ENCODE results near the gene RINT1. TPM values are rescaled to one million over a fixed set of nuclear protein-coding genes. Genes with fewer than 3 reads are reported as not detected.

Gene RINT1
- polyA plus RNA-seq, 1 donor (not counting 4 experiments of a cell fraction or from before 2014, with no cell fraction given) = 23.6 TPM

DNA sequence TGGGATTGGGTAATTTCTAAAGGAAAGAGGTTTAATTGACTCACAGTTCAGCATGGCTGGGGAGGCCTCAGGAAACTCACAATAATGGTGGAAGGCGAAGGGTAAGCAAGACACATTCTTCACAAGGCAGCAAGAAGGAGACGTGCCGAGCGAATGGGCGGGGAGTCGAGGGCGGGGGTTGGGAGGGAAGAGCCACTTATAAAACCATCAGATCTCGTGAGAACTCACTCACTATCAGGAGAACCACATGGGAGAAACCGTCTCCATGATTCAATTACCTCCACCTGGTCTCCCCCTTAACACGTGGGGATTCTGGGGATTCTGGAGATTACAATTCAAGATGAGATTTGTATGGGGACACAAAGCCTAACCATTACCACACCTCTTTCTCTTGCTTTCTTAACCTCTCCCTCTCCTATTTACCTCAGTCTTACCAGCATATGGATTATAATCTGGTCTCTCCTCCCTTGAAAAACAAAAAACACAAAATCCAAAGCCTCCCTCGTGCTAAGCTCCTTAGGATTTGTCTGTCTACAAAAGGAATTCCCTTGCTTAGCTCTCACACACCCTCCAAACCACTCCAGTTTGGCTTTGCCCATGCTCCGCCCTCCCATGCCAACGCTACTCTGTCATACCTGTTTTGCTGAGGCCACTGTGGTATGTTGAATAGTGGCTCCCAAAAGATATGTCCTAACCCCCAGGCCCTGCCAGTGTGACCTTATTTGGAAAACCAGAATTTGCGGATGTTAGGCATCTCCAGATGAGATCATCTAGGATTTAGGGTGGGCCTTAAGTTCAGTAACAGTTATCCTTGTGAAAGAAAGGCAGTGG lies 68.9 kb downstream of the RINT1 start:
- DNase-seq (ENCODE audit: low read depth, low spot score) = no peak

DNA sequence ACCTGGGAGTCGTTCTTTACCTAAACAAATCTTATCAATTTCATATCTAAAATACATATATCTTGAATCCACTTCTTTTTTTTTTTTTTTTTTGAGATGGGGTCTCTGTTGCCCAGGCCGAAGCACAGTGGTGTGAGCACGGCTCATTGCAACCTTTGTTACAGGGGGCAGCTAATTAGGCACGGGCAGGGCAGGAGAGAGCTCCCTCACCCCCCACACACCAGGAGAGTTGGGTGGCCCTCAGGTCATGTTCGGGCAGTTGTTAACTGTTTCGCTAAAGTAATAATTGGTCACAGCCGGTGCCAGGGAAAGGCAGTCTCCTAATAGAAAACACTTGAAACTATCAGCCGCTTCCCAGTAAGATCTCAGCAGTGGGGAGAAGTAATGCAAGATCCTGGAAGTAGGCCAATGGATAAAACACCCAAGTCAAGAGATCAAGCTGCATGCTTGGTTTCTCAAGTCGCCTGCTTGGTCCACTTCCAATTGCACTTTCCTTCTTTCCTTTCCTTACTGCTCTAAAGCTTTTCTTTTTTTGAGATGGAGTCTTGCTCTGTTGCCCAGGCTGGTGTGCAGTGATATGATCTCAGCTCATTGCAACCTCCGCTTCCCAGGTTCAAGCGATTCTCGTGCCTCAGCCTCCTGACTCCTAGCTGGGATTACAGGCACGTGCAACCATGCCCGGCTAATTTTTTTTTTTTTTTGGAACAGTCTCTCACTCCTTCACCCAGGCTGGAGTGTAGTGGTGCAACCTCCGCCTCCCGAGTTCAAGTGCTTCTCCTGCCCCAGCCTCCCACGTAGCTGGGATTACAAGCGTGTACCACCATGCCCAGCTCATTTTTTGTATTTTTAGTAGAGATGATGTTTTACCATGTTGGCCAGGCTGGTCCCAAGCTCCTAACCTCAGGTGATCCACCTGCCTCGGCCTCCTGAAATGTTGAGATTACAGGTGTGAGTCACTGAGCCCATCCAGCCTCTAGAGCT lies 70.6 kb downstream of the RINT1 start:
- Histone ChIP-seq H2AFZ (ENCODE audit: control insufficient read depth, low read length) (no peak overlapping the region), H3K27ac (ENCODE audit: control insufficient read depth, insufficient read depth, low read length) (no peak overlapping the region), H4K20me1 (ENCODE audit: control insufficient read depth, extremely low read depth, insufficient read depth, low read length) (no peaks in the 10 kb centered on the region), H3K9me3 (ENCODE audit: control insufficient read depth, low read depth, low read length) (no peaks in the 10 kb centered on the region), H3K4me1 (ENCODE audit: control insufficient read depth, extremely low read depth, insufficient read depth, low read length) (peaks cover 6% of the 10 kb centered on the region), H3K9ac (ENCODE audit: control insufficient read depth, extremely low read depth, insufficient read depth, low read length) (no peak overlapping the region), H3K9me1 (ENCODE audit: control insufficient read depth, extremely low read depth, insufficient read depth, low read length) (no peaks in the 10 kb centered on the region), H3K4me2 (ENCODE audit: control insufficient read depth, extremely low read depth, insufficient read depth, low read depth, low read length) (no peak overlapping the region), H3K4me3 (ENCODE audit: control insufficient read depth in 2 of 3, extremely low read depth in 1 of 3, insufficient read depth in 2 of 3, low read depth in 1 of 3, low read length in 3 of 3) (no peak overlapping the region), H3K27me3 (ENCODE audit: control insufficient read depth, extremely low read depth, insufficient read depth, low read length) (no peaks in the 10 kb centered on the region), H3K79me2 (ENCODE audit: control insufficient read depth, insufficient read depth, low read length) (no peaks in the 10 kb centered on the region), H3K36me3 (ENCODE audit: control insufficient read depth in 2 of 2, extremely low read depth in 1 of 2, insufficient read depth in 2 of 2, low read length in 2 of 2) (no peaks in the 10 kb centered on the region)
- FAIRE-seq (no peak), DNase-seq (ENCODE audit: low read depth, low spot score) (no peak)
- dilution Hi-C loops (cut with MboI; ENCODE audit: extremely low pct_ligation_motif_present, low sequenced_read_pairs) = no loop called here
- TF ChIP-seq, protein P1, sequence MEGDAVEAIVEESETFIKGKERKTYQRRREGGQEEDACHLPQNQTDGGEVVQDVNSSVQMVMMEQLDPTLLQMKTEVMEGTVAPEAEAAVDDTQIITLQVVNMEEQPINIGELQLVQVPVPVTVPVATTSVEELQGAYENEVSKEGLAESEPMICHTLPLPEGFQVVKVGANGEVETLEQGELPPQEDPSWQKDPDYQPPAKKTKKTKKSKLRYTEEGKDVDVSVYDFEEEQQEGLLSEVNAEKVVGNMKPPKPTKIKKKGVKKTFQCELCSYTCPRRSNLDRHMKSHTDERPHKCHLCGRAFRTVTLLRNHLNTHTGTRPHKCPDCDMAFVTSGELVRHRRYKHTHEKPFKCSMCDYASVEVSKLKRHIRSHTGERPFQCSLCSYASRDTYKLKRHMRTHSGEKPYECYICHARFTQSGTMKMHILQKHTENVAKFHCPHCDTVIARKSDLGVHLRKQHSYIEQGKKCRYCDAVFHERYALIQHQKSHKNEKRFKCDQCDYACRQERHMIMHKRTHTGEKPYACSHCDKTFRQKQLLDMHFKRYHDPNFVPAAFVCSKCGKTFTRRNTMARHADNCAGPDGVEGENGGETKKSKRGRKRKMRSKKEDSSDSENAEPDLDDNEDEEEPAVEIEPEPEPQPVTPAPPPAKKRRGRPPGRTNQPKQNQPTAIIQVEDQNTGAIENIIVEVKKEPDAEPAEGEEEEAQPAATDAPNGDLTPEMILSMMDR (optimal IDR thresholded peaks at IDR 0.05 in 1 of 3, IDR thresholded peaks at IDR 0.05 in 1 of 3, conservative IDR thresholded peaks at IDR 0.05 in 1 of 3; ENCODE audit: extremely low read depth in 1 of 3, insufficient read depth in 2 of 3, low read length in 3 of 3) = no peak
- no peak for TF ChIP-seq EZH2 (IDR thresholded peaks at IDR 0.05; ENCODE audit: low read length)

More for the DNA sequence above, 68.9 kb downstream of the RINT1 start:
- Histone ChIP-seq H3K79me2 (ENCODE audit: control insufficient read depth, insufficient read depth, low read length) (no peaks in the 10 kb centered on the region), H4K20me1 (ENCODE audit: control insufficient read depth, extremely low read depth, insufficient read depth, low read length) (no peaks in the 10 kb centered on the region), H3K4me1 (ENCODE audit: control insufficient read depth, extremely low read depth, insufficient read depth, low read length) (peaks cover 6% of the 10 kb centered on the region), H2AFZ (ENCODE audit: control insufficient read depth, low read length) (peak overlapping the region; percentile 63), H3K36me3 (ENCODE audit: control insufficient read depth in 2 of 2, extremely low read depth in 1 of 2, insufficient read depth in 2 of 2, low read length in 2 of 2) (no peaks in the 10 kb centered on the region), H3K27ac (ENCODE audit: control insufficient read depth, insufficient read depth, low read length) (no peak overlapping the region), H3K4me3 (ENCODE audit: control insufficient read depth in 2 of 3, extremely low read depth in 1 of 3, insufficient read depth in 2 of 3, low read depth in 1 of 3, low read length in 3 of 3) (no peak overlapping the region), H3K9me1 (ENCODE audit: control insufficient read depth, extremely low read depth, insufficient read depth, low read length) (no peaks in the 10 kb centered on the region), H3K9ac (ENCODE audit: control insufficient read depth, extremely low read depth, insufficient read depth, low read length) (no peak overlapping the region), H3K27me3 (ENCODE audit: control insufficient read depth, extremely low read depth, insufficient read depth, low read length) (no peaks in the 10 kb centered on the region), H3K9me3 (ENCODE audit: control insufficient read depth, low read depth, low read length) (no peaks in the 10 kb centered on the region), H3K4me2 (ENCODE audit: control insufficient read depth, extremely low read depth, insufficient read depth, low read depth, low read length) (peak overlapping the region; percentile 0)
- no peak for TF ChIP-seq EZH2 (IDR thresholded peaks at IDR 0.05; ENCODE audit: low read length)
- TF ChIP-seq, protein P1 (optimal IDR thresholded peaks at IDR 0.05 in 1 of 3, IDR thresholded peaks at IDR 0.05 in 1 of 3, conservative IDR thresholded peaks at IDR 0.05 in 1 of 3; ENCODE audit: extremely low read depth in 1 of 3, insufficient read depth in 2 of 3, low read length in 3 of 3) = no peak
- dilution Hi-C loops (cut with MboI; ENCODE audit: extremely low pct_ligation_motif_present, low sequenced_read_pairs) = no loop called here
- peak; percentile 68 for FAIRE-seq

All from keratinocyte (primary cell).